Astrocyte (in vitro differentiated cells and primary cell): Measurements from ENCODE around the gene KCNAB1.

Experiments
- EZH2 ChIP-seq: IDR thresholded peaks from 2 replicates; pipeline ENCODE4 v1.6.1; 2012; ENCODE audit warnings: mild to moderate bottlenecking, low read length, inconsistent platforms; ENCODE audit not compliant: insufficient read depth
- TF ChIP-seq, protein P1 (sequence below): IDR thresholded peaks from 2 replicates; pipeline ENCODE4 v1.5.1; 2011; ENCODE audit warnings: low read depth, mild to moderate bottlenecking, inconsistent platforms, low read length, moderate library complexity; ENCODE audit not compliant: insufficient read depth

DNA sequence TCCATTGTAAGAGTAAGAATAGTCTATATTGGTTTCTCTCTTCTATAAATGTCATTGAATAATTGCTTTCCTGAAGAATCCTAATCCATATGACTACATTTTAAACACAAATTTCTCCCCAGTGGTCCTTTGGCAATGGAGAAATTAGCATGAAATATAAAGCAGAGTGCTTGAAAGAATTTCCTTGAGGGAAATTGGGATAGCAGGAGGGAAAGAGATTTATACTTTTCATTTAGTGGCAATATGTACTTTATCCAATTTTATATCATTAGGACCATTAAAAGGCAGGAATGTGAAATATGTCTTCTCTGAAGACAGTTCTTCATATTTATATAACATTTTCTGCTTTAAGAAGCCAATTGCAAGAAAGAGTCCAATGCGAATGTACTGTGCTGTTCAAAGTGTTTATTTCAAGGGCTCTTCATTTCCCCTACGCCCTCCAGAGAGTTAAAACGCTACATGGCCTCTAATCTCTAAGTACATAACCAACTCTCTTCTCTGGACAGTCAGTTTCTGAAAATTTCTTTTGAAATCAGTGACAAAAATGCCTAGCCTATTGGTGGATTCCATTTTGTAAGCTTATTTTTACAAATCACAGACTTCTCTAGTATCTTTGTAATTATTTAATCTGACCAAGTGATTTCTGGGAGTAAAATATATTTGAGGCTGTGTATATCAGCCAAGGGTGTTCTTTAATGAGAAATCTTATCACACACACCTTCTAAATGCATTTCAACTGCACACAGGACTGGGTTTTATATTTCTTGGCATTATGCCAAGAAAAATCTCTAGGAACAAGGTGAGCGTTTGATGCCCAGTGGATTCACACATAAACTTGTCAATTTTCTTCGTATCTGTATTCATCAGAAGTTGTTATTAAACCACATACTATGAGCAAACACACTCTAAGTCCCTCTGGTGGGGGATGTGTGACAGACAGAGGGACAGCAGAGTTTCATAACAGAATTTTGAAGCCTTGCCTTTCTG, 51.2 kb downstream of the KCNAB1 start:
- TF ChIP-seq, protein P1, sequence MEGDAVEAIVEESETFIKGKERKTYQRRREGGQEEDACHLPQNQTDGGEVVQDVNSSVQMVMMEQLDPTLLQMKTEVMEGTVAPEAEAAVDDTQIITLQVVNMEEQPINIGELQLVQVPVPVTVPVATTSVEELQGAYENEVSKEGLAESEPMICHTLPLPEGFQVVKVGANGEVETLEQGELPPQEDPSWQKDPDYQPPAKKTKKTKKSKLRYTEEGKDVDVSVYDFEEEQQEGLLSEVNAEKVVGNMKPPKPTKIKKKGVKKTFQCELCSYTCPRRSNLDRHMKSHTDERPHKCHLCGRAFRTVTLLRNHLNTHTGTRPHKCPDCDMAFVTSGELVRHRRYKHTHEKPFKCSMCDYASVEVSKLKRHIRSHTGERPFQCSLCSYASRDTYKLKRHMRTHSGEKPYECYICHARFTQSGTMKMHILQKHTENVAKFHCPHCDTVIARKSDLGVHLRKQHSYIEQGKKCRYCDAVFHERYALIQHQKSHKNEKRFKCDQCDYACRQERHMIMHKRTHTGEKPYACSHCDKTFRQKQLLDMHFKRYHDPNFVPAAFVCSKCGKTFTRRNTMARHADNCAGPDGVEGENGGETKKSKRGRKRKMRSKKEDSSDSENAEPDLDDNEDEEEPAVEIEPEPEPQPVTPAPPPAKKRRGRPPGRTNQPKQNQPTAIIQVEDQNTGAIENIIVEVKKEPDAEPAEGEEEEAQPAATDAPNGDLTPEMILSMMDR = no peak
- no peak for TF ChIP-seq EZH2
